ENCODE data around the gene DOCK3.
"Not testable (repeated sequence)": the region's sequence is repeated elsewhere in the genome, so short reads cannot be mapped to it uniquely, and the experiment has no call there.

DOCK3 gene

GRCh38 chr3:50850639-50851511, 176.1 kb downstream of the DOCK3 start:
- no peak for DNase-seq (ENCODE audit: low spot score)
- TF ChIP-seq CTCF (IDR thresholded peaks at IDR 0.05; ENCODE audit: extremely low read depth, missing control alignments), result no peak

GRCh38 chr3:50853936-50854335, 179.2 kb downstream of the DOCK3 start:
- no peak for DNase-seq (ENCODE audit: low spot score)
- TF ChIP-seq CTCF (IDR thresholded peaks at IDR 0.05; ENCODE audit: extremely low read depth, missing control alignments), result no peak

- TF ChIP-seq CTCF (IDR thresholded peaks at IDR 0.05; ENCODE audit: extremely low read depth, missing control alignments), result no peak
- DNase-seq (ENCODE audit: low spot score), result no peak
Observed at GRCh38 chr3:50862221-50862620, 187.5 kb downstream of the DOCK3 start.

DNA sequence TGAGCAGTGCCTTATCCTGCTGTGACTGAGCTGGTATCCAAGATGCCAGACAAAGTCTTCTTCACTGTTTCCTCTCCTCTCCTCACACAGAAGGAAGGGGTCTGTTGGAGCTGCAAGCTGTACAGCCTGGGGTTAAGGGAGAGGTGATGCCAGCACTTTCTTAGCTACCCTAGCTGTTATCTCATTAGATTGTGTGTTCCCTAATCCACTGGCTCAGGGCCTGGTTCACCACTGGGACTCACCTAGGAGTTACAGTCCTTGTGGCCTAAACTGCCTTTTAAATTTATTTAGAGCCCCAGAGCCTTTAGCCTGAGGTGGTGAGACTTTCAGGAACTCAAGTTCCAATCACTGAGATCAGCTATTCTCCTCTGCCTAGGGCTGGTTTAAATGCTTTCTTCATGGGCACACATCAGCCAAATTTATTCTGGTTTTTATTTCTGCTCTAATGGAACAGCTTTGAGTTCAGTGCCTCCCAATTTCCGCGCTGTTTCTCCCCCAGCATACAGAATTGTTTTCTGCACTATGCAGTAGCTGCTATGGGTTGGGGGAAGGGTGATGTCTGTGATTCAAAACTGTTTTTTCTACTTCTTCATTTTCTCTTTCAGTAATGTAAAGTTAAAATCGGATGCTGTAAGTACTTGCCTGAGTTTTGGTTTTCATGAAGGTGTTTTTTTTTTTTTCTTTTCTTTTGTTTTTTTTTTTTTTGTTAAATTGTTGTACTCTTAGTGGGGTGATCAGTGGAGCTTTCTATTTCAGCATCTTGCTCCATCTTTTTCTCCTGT, 198.8 kb downstream of the DOCK3 start:
- TF ChIP-seq CTCF (IDR thresholded peaks at IDR 0.05; ENCODE audit: extremely low read depth, missing control alignments), result no peak
- peak; percentile 32 for DNase-seq (ENCODE audit: low spot score)

GRCh38 chr3:50874876-50875275, 200.1 kb downstream of the DOCK3 start:
- not testable (repeated sequence) for DNase-seq (ENCODE audit: low spot score)

GRCh38 chr3:50876947-50877346, 202.2 kb downstream of the DOCK3 start:
- no peak for TF ChIP-seq CTCF (IDR thresholded peaks at IDR 0.05; ENCODE audit: extremely low read depth, missing control alignments)
- no peak for DNase-seq (ENCODE audit: low spot score)

DNA sequence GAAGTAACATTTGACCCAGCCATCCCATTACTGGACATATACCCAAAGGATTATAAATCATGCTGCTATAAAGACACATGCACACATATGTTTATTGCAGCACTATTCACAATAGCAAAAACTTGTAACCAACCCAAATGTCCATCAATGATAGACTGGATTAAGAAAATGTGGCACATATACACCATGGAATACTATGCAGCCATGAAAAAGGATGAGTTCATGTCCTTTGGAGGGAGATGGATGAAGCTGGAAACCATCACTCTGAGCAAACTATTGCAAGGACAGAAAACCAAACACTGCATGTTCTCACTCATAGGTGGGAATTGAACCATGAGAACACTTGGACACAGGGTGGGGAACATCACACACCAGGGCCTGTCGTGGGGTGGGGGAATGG, 208.0 kb downstream of the DOCK3 start:
- not testable (repeated sequence) for DNase-seq (ENCODE audit: low spot score)

DNA sequence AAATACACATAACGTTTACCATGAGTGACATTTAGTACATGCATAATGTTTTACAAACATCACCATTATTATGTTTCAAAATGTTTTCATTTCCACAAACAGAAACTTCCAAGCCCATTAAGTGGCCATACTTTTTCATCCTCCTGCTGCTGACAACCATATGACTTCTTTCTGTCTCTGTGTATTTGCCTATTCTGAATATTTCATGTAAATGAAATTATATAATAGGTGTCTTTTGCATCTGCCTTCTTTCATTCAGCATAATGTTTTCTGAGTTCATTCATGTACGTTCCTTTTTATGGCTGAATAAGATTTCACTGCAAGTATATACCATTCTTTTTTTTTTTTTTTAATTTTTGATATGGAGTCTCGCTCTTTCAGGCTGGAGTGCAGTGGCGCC, 209.0 kb downstream of the DOCK3 start:
- no peak for DNase-seq (ENCODE audit: low spot score)
- no peak for TF ChIP-seq CTCF (IDR thresholded peaks at IDR 0.05; ENCODE audit: extremely low read depth, missing control alignments)

All from GM20000 (cell line).